ENCODE measurements around the gene CNN1. TPM values are rescaled to one million over a fixed set of nuclear protein-coding genes. Genes with fewer than 3 reads are reported as not detected.

The CNN1 gene
- total RNA-seq, 4 donors from 2014 or later, result 2,283 to 3,774 (median 3,072) TPM

DNA sequence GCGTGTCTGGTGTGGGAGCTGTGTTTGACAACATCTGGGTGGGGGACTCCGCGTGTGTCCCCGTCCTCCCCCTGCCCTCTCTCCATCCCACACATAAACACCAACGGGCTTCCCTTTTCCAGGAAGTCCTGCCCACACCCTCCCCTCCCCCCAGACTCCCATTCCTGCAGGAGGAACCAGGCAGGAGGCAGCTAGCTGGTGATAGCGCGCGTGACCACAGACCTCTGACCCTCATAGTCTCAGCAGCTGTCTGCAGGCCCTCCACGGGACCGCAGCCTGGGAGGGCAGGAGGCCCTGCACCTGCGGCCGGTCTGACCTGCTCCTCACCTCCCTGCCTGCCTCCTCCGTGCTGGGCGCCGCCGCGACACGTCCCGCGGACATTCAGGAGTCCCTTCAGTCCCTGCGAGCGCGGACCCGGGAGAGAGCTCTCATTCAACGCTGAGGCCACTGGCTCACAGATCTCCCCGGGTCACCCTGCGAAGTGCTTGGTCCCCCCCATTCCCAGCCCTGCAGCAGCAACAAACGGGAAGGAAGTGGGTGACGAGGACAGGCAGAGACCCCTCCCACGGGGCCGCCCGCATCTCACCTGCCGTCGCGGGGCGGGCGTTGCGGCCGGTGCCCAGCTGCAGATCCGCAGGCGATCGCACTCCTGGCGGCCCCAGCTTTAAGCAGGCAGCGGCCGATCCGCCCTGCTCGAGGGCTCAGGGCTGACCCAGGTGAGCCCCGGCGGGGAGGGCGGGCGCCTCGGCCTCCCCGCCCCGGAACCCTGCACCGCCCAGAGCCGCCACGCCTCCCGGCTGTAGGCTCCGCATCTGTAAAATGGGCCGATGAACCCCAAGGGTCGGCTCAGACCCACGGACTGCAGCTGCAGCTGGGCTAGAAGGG lies 39.8 kb downstream of the CNN1 start:
- peak; percentile 44 for ATAC-seq
- H3K27me3 ChIP-seq, result peaks cover 26% of the 10 kb centered on the region
- H3K36me3 ChIP-seq, result no peaks in the 10 kb centered on the region
- TF ChIP-seq POLR2A (IDR thresholded peaks at IDR 0.05), result no peak
- TF ChIP-seq POLR2AphosphoS5 (IDR thresholded peaks at IDR 0.05), result no peak
- no peak for TF ChIP-seq EP300 (IDR thresholded peaks at IDR 0.05)
- TF ChIP-seq, protein P1, sequence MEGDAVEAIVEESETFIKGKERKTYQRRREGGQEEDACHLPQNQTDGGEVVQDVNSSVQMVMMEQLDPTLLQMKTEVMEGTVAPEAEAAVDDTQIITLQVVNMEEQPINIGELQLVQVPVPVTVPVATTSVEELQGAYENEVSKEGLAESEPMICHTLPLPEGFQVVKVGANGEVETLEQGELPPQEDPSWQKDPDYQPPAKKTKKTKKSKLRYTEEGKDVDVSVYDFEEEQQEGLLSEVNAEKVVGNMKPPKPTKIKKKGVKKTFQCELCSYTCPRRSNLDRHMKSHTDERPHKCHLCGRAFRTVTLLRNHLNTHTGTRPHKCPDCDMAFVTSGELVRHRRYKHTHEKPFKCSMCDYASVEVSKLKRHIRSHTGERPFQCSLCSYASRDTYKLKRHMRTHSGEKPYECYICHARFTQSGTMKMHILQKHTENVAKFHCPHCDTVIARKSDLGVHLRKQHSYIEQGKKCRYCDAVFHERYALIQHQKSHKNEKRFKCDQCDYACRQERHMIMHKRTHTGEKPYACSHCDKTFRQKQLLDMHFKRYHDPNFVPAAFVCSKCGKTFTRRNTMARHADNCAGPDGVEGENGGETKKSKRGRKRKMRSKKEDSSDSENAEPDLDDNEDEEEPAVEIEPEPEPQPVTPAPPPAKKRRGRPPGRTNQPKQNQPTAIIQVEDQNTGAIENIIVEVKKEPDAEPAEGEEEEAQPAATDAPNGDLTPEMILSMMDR (IDR thresholded peaks at IDR 0.05), result no peak
- H3K4me1 ChIP-seq, result peaks cover 0 to 13% (median 4%) of the 10 kb centered on the region in 3 donors
- H3K9me3 ChIP-seq, result no peaks in the 10 kb centered on the region
- 0% methylated on average over 1 of the region's 62 CpGs; no CpG with 5 or more reads in 1 of the 2 donors for WGBS, 2 donors (ENCODE audit: low coverage in 1 of 2)
- peak overlapping the region in 1 of 2 donors; percentile 43 for H3K4me3 ChIP-seq
- peak overlapping the region in 2 of 4 donors; percentile 24 to 48 for H3K27ac ChIP-seq

GRCh38 chr19:11580116-11580515 lies 41.5 kb downstream of the CNN1 start:
- Histone ChIP-seq H3K4me3 (no peak overlapping the region), H3K9me3 (no peaks in the 10 kb centered on the region), H3K36me3 (no peaks in the 10 kb centered on the region), H3K27me3 (peaks cover 26% of the 10 kb centered on the region), H3K27ac (no peak overlapping the region), H3K4me1 (peaks cover 0 to 13% (median 4%) of the 10 kb centered on the region in 3 donors)
- WGBS, 2 donors (ENCODE audit: low coverage in 1 of 2), result 60 to 72% methylated on average over 2 to 4 of the region's 4 CpGs
- TF ChIP-seq POLR2A (IDR thresholded peaks at IDR 0.05) (no peak), EP300 (IDR thresholded peaks at IDR 0.05) (no peak), POLR2AphosphoS5 (IDR thresholded peaks at IDR 0.05) (no peak)
- TF ChIP-seq, protein P1 (IDR thresholded peaks at IDR 0.05), result no peak
- ATAC-seq, result no peak

GRCh38 chr19:11581740-11582139 lies 43.1 kb downstream of the CNN1 start:
- Histone ChIP-seq H3K36me3 (no peaks in the 10 kb centered on the region), H3K27me3 (peaks cover 26% of the 10 kb centered on the region), H3K4me1 (peaks cover 0 to 13% (median 4%) of the 10 kb centered on the region in 3 donors), H3K9me3 (no peaks in the 10 kb centered on the region), H3K4me3 (no peak overlapping the region), H3K27ac (no peak overlapping the region)
- ATAC-seq, result no peak
- TF ChIP-seq POLR2A (IDR thresholded peaks at IDR 0.05) (no peak), EP300 (IDR thresholded peaks at IDR 0.05) (no peak), POLR2AphosphoS5 (IDR thresholded peaks at IDR 0.05) (no peak)
- TF ChIP-seq, protein P1 (IDR thresholded peaks at IDR 0.05), result no peak
- 12 to 56% methylated on average over 3 of the region's 3 CpGs for WGBS, 2 donors (ENCODE audit: low coverage in 1 of 2)

DNA sequence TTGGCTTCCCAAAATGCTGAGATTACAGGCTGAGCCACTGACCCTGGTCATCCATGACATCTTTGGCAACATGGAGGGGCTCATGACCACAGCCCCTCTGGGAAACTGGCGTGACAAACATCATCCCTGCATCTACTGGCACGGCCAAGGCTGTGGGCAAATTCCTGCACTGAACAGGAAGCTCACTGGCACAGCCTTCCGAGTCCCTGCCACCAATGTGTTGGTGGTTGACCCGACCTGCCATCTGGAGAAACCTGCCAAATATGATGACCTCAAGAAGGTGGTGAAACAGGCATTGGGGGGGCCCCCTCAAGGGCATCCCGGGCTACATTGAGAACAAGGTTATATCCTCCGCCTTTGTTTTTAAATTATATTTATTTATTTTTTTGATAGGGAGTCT lies 47.7 kb downstream of the CNN1 start:
- TF ChIP-seq POLR2AphosphoS5 (IDR thresholded peaks at IDR 0.05) (no peak), EP300 (IDR thresholded peaks at IDR 0.05) (no peak), POLR2A (IDR thresholded peaks at IDR 0.05) (no peak)
- TF ChIP-seq, protein P1 (IDR thresholded peaks at IDR 0.05), result no peak
- Histone ChIP-seq H3K36me3 (no peaks in the 10 kb centered on the region), H3K27ac (no peak overlapping the region), H3K27me3 (no peaks in the 10 kb centered on the region), H3K4me1 (peaks cover 0 to 6% (median 0%) of the 10 kb centered on the region in 3 donors), H3K9me3 (no peaks in the 10 kb centered on the region), H3K4me3 (no peak overlapping the region)
- no peak for ATAC-seq
- 83 to 100% methylated on average over 1 of the region's 6 CpGs for WGBS, 2 donors (ENCODE audit: low coverage in 1 of 2)
